Vagina (tissue), 2 donors: ENCODE measurements around the gene TPD52L1.

ENCODE experiments used
- CTCF ChIP-seq, 3 experiments: fragments of 450-650 bp in 2 of 3; fragments of 200-600 bp in 1 of 3; sonication (generic) in 1 of 3; IDR thresholded peaks; one replicate each; pipeline ENCODE4 v1.5.1; 2017 to 2019; ENCODE audit warnings: antibody characterized with exemption in 3 of 3, mild to moderate bottlenecking in 2 of 3, moderate library complexity in 2 of 3
- POLR2A ChIP-seq, 2 donors: fragments of 450-650 bp; IDR thresholded peaks; one replicate each; pipeline ENCODE4 v1.6.1; 2017; ENCODE audit warnings: antibody characterized with exemption in 2 of 2, mild to moderate bottlenecking in 2 of 2, moderate library complexity in 2 of 2

GRCh38 chr6:125301435-125302391, 148.1 kb downstream of the TPD52L1 start, which contains the start of gene HDDC2:
- TF ChIP-seq CTCF (IDR thresholded peaks at IDR 0.05) (no peak), POLR2A (IDR thresholded peaks at IDR 0.05) (no peak)
